HK-2 (cell line): ENCODE measurements around the gene CLSTN1.
"Not testable (repeated sequence)": the region's sequence is repeated elsewhere in the genome, so short reads cannot be mapped to it uniquely, and the experiment has no call there.

Experiments used
- DNase-seq: peaks from one replicate; pipeline ENCODE4 v3.0.0-alpha.2; 2018; ENCODE audit not compliant: unreplicated experiment

CLSTN1 gene

DNA sequence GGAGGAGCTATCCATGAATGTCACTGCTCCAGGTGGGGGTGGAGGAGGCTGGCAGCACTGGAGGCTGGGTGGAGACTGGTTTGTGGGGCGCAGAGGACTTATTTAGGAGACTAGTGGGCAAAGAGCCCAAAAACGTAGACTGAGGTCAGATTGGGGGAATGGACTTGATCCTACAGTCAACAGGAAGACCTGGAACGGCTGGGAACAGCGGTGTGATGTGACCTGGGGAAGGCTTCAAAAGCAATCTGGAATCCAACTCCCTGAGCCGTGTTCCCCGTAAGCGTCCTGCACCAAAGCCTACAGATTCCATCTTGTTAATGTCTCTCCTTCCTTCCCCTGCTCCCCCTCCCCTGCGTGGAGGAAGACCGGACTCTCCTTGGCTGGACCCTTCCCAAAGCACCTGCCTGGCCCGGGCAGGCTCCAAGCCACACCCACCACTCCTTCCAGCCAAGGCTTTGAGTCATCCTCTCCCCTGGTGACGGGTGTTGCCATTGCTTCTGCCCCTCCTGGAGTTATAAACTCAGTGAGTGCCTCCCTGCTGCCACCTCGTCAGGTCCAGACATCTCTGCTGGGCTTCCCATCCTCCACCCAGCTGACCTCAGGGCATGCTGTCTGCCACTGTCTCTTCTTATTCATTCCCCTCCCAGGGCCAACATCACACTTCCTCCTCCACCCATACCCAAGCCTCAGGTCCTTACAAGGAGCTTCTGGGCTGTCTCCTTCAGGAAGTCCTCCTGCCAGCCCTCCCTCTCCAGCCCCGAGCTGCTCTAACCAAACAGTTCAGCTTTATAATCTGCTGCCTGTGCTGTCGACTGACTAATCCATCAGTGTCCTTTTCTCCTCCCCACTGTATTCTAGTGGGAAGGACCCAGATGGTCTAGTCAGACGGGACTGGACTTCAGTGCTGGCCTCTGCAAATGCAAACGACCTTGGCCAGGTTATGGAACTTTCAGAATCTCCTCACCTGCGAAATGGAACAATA, 1.6 kb upstream of the CLSTN1 start:
- peak; percentile 89 for DNase-seq

DNA sequence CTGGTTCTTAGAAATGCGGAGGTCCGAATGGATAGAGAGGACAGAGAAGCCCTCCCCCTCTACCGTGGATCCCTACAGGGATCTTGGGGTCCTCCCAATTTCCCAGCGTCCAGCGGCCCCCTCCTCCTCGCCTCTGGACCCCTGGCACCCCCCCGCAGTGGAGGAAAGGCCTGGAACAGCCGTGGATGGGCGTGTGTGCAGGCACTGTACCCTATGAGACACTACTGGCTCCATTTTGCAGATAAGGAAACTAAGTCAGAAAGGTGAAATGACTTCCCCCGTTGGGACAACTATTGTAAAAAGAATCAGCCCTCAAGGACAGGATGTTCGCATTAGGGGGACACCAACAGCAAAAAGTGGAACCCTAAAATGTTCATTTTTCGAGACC, 931 bp upstream of the CLSTN1 start:
- DNase-seq = no peak

DNA sequence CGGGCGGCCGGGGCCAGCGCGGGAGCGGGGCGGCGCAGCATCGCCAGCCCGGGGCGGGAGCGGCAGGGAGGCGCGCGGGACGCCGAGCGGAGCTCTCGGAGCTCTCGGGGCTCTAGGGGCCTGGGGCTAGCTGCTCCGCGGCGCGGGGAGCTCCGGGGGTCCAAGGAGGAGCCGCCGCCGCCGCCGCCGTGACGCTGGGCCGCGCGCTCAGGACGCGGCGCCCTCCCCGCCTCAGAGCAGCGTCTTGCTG, 147 bp downstream of the CLSTN1 start:
- no peak for DNase-seq

DNA sequence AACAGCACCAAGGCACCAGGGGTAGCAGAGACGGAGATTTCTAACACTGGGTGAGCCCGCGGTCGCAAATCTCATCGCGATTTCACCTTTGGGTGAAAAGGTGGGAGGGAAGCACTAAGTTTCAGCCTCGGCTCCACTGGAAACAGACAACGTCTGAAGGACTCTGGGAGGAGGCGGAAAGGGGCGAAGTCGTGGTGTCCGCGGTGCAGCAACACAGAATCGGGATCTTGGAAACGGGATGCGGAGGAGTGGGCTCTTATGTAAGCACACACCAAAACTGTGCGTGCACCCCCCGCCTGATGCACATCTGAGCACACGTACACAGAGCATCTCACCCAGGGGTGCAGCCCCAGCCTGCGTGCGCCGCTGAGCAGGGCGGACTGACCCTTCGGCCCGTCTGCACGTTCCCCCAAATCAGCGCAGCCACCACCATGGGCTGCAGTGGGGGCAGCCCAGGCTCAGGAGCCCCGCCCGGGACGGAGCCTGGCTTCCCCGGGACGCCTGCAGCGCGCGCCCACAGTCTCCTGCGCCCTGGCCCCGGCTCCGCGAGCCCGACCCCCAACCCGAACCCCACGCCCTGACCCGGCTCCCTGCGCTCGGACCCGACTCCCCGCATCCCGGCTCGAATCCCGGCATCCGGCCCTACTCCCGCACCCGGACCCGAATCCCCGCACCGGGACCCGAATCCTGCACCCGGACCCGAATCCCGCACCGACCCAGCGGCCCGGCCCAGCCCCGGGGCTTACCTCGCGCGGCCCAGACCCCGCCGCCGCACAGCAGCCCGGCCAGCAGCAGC, 670 bp downstream of the CLSTN1 start:
- peak; percentile 36 for DNase-seq

DNA sequence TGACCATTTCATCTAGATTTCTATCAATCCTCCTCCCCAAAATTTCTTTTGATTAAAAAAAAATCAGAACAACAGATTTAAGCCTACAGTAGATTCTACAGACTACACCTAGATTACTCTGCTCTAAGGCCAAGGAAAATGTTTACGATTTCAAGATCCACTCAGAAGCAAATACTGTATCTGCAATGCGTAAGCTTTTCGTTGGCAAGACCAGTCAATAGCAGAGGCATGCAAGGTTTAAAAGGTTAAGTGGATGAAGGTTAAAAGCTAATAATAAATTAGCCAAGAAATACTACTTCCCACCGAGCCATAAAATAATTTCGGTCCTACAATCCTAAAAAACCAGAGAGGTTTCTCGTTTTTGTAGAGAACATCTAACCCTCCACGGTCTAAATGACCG, 1.3 kb downstream of the CLSTN1 start:
- no peak for DNase-seq

DNA sequence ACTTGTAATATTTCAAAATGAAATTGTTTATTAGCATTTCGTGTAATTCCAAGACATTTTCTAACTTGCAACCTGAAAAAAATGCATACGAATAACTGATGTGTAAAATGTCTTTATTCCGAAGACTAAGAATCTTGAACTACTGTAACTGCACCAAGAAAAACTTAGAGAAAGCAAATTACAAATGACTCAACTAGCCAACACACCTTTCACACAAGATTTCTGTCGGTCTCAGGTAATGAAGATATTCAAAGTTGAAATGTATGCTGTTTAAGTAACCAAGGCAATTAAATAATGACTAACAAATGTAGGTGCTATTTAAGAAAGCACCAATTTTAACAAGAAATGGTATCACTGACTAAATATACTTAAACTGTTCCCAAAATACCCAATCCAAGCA, 2.1 kb downstream of the CLSTN1 start:
- no peak for DNase-seq

DNA sequence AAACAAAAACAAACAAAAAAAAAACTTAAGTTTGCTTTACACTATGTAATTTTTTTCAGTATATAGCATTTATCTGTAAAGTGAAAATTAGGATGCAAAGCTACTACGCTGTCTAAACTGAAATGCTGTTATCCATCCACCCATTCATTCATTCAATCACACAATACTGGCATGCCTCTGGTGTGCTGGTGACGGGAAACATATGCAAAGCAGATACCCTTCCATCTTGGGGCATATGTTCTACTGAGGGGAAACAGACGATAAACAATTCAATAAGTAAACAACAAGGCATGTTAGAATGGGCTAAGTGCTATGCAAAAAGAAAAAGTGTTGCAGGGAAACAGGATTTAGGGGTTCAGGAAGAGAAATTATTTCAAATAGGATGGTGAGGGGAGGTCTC, 3.2 kb downstream of the CLSTN1 start:
- DNase-seq = no peak

DNA sequence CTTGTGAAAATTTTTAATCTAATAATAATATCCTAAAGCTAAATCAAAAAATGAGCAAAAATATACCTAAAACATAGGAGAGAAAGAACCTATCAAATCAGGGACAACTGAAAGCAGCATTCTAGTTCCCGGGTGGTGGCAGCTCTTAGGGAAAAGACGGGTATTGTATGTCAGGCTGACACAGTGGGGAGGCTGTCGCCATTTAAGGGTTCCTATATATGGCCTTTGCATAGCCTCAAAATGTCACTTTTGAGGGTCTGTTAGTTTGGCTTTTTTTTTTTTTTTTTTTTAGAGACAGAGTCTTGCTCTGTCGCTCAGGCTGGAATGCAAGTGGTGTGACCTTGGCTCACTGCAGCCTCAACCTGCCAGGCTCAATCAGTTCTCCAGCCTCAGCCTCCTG, 6.0 kb downstream of the CLSTN1 start:
- DNase-seq = no peak

DNA sequence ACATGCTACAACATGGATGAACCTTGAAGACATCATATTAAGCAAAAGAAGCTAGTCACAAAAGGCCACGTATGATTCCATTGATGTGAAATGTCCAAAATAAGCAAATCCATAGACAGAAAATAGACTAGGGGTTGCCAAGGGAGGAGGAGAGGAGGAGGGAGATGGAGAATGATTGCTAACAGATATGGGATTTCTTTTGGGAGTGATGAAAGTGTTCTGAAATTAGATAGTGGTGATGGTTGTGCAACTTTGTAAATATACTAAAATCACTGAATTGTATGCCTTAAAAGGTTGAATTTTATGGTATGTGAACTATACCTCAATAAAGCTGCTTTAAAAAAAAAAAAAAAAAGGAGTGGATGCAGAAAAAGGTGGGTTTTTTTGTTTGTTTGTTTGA, 7.6 kb downstream of the CLSTN1 start:
- DNase-seq = no peak

DNA sequence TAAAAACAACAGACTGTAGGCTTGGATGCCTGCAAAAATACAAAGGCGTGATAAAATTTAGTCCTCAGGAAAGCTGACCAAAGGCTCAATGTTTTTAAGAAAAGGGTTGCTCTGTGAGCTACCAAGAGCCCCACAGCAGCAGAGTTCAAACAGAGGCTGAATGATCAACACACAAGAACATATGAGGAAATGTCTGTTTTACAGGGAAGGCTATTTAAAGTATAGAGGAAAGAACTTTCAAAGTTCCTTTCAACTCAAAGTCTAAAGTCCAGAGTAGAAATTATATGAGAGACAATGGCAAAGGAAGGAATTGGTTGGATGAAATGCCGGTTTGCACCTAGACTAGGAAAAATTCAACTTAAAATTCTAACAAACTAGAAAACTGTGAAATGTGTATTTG, 8.6 kb downstream of the CLSTN1 start:
- DNase-seq = no peak

DNA sequence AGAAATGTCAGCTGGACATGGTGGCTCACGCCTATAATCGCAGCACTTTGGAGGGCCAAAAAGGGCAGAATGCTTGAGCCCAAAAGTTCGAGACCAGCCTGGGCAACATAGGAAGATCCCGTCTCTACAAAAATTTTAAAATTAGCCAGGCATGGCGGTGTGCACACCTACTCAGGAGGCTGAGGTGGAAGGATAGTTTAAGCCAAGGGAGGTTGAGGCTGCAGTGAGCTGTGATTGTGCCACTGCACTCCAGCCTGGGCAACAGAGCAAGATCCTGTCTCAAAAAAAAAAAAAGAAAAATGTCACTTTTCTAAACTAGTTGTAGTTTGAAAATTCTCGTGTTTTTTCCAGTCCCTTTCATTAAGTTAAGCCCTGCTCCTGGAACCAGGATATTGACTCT, 9.1 kb downstream of the CLSTN1 start:
- DNase-seq = no peak

DNA sequence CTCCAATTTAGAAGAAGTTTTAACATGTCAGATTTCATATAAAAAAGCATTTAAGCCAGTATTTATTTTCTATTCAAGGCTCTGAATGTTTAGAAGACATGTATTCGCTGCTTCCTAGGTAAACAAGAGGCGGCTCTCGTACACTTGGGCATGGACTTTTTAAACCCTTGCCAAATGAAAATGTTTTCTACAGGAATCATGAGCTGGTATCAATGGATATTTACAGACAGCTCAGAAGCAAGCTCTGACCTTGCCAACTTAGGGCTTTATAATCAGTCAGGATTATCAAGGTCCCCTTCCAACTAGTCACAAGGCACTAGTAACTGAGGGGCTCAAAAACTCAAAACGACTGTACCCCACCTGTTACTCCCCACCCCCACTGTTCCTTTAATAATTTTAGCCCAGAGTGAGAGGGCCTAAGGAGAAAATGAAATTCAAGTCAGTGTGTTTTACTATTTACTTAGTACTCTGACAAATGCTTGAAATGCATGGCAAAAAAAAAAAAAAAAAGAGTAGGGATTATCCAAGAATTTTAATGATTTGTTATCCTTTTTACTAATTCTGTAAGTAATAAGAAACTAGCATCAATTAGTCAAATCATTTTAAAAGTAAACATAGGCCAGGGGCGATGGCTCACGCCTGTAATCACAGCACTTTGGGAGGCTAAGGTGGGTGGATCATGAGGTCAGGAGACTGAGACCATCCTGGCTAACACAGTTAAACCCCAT, 12.4 kb downstream of the CLSTN1 start:
- DNase-seq = no peak

DNA sequence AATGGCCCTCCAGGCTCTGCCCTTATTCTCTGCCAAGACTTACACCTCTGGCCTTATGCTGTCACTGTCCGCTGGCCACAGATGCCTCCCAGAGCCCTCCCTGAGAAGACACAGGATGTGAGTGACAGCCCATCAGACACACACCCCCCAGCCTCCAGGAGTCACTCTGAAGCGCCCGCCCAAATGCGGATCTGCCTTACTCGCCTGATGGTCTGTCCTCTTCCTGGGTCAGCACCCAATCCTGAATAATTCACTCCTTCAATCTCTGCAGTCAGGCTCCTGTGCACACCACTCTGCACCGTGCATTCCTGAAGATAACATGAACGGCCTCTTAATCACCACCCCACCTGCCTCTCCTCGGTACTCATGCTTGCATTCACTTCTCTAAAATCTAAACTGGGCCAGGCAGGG, 14.7 kb downstream of the CLSTN1 start:
- peak; percentile 83 for DNase-seq

DNA sequence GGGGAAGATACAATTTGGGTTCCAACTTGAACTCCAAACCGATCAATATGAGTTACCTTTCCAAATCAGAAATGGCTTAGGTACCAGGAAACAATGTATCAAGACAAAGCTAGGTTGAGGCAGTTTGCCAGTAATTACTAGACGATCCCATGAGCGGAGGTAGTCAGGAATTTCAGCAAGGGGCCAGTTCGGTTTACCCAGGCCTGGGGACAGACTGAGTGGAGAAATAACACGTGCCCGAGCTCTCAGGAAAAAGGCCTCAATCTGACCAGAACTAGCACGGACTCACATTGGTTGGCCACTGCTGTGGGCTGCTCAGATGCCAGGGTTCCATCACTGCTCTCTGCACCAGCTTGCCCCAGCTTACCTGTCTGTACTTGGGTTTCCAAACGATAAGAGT, 15.3 kb downstream of the CLSTN1 start:
- no peak for DNase-seq

DNA sequence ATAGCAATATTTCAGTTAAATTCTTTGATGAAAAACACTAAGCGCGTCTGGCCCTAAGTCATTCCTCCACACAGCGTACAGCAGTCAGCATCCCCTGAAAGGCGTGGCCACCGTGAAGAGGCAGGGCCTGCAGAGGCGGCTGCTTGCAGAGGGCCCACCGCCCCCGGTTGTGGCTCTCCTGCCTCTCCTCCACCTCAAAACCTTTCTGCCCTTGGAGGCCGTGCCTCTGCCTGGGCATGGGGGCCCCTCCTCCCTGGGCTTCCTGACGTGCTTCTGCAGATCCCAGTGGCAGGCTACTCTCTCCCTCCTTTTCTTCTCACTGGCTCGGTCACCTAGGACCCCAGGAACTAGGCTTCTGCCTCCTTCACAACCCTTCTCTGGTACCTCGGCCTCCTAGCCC, 16.2 kb downstream of the CLSTN1 start:
- no peak for DNase-seq

DNA sequence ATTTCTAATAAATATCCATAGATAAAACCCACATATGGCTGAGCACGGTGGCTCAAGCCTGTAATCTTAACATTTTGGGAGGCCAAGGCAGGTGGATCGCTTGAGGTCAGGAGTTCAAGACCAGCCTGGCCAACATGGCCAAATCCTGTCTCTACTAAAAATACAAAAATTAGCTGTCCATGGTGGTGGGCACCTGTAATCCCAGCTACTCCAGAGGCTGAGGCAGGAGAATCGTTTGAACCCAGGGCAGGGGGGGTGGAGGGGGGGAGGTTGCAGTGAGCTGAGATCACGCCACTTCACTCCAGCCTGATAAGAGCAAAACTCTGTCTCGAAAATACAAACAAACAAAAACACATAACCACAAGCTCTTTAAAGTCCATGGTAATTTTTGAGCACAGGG, 17.8 kb downstream of the CLSTN1 start:
- not testable (repeated sequence) for DNase-seq

DNA sequence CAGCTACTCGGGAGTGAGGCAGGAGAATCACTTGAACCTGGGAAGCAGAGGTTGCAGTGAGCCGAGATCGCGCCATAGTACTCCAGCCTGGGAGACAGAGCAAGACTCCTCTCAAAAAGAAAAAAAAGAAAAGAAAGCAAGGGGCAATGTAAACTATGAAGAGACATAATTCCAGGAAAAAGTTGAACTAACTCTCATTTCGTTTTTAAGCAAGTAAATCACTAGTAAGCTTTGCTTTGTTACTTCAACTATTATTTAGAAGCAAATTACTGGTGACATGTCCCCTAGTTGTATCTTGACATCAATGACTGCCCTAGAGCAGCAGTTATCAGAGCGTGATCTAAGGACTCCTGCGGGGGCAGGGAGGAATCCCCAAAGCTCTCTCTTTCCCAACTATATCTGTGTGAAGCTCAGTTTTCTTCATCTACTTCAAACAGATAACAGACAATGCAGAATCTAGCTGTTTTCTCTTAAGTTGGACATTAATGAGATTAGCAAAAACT, 18.7 kb downstream of the CLSTN1 start:
- no peak for DNase-seq

DNA sequence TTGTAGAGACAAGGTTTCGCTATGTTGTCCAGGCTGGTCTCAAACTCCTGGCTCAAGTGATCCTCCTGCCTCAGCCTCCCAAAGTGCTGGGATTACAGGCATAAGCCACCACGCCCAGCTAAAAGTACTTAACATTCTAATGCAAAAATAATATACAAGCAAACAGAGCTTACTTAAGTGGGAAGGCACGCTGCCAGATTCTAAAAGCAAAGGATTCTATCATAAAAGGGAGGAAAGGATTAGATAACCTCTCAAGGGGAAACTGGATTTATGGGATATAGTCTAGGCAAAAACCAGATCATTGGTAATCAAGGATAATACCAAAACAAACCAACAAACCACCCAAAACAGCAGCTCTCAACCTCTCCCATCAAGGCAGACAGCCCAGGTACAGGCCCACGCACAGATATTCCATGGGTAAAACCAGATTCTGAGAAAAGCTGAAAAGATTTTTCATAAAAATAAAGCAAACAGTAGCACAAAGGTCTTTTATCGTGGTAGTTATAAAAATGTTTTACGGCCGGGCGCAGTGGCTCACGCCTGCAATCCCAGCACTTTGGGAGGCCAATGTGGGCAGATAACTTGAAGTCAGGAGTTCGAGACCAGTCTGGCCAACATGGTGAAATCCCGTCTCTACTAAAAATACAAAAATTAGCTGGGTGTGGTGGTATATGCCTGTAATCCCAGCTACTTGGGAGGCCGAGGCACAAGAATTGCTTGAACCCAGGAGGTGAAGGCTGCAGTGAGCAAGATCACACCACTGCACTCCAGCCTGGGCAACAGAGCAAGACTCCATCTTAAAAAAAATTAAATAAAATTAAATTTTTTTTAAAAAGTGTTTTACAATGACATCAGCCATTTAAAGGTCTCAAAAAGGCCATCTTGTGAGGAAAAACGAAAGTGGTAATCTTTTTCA, 20.5 kb downstream of the CLSTN1 start:
- DNase-seq = not testable (repeated sequence)

DNA sequence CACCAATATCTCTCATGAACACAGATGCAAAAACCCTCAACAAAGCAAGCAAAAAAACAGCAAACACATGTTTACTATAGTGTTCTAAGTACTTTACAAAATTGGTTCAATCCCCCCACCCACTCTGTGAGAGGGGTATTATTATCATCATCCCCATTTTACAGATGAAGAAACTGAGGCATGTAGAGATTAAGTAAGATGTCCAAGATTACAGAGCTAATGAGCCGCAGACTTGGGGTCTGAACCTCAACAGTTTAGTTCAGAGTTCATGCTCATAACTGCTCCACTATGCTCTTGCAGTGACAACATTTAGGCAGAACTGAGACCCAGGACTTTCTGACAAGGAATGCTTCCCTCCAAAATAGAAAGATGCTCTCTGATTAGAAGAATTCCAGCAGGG, 21.9 kb downstream of the CLSTN1 start:
- no peak for DNase-seq

DNA sequence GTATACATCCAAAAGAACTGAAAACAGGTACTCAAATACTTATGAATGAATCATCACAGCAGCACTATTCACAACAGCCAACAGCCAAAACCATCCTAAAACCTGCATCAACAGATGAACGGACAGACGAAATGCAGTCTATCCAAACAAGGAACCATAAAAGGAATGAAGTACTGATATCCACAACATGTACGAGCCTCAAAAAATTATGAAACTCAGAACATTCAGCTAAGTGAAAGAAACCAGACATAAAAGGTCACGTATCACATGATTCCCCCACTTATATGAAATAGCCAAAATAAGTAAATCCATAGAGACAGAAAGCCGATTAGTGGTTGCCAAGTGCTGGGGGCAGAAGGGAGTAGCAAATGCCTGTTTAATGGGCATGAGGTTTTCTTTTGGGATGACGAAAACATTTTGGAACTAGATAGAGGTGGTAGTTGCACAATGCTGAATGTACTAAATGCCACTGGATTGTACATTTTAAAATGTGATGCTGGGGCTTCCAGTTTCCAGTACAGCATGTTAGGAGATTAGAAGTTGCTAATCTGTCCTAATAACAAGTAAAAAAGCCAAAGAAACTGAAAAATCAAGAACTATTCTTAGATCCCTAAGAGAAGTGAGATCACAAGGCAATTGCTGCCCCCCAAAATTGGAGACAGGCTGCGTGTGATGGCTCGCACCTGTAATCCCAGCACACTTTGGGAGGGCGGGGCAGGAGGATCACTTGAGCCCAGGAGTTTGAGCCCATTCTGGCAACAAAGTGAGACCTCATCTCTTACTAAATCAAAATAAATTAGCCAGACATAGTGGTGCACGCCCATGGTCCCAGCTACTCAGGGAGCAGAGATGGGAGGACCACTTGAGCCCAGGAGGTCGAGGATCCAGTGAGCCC, 25.3 kb downstream of the CLSTN1 start:
- DNase-seq = no peak
